Stimulated activated CD4-positive, alpha-beta T cell treated with anti-CD3 and anti-CD28 coated beads, Interleukin-1b, Interleukin-23, amount 100 ng/mL, for 48 hours (primary cell): ENCODE results near the gene FAM170B.

Experiments
- DNase-seq: peaks from one replicate; pipeline ENCODE4 v3.0.0-alpha.2; 2020

The FAM170B gene

GRCh38 chr10:49168831-49169500 lies 35.1 kb upstream of the FAM170B start:
- DNase-seq = no peak

DNA sequence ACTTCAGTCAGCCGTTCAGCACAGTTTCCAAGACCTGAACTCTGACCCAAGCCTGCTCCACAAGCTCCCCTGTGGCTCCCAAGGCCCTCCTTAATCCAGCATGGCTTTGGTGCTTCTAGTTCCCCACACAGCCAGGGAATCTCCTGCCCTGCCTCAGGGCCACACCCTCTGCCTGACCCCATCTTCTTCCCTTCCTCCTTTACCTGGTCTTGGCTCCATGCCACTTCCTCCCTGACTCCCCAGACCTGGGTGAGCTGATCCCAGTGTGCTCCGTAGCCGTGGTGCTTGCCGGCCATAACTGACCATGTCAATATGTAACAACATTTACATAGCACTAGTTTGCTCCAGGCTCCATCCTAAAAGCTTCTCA lies 34.3 kb upstream of the FAM170B start:
- DNase-seq = no peak

DNA sequence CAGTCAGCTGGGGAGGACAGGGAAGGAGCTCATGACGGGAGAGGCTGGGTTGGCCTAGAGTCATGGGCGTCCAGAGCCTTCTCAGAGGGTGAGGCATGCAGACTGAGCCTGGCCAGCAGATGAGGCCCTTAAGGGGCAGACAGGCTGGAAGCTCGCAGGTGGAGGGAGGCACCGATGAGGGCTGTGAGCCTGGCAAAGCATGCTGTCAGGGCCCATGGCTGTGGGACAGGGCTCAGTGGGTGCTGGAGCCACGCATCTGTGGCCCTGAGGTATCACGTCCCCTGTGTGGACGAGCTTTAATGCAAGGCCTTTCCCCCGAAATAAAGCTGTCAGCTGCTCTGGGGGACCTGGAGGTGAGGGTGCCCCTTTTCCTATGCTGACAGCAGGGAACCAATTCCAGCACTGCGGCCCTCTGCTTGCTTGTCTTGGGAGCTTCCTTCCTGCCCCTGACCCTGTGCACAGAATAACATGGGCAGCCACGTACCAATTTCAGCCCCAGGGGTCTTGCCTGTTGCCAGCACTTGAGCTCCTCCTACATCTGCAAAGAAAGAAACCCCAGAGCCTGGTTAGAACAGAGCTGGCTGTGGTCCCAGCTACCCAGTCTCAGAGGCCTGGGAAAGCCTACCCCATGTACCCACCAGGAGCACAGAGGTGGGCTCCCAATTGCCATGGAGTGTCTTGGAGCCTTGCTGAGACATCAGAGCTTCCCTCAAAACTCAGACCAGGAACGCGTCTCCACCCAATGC lies 33.8 kb upstream of the FAM170B start:
- no peak for DNase-seq

DNA sequence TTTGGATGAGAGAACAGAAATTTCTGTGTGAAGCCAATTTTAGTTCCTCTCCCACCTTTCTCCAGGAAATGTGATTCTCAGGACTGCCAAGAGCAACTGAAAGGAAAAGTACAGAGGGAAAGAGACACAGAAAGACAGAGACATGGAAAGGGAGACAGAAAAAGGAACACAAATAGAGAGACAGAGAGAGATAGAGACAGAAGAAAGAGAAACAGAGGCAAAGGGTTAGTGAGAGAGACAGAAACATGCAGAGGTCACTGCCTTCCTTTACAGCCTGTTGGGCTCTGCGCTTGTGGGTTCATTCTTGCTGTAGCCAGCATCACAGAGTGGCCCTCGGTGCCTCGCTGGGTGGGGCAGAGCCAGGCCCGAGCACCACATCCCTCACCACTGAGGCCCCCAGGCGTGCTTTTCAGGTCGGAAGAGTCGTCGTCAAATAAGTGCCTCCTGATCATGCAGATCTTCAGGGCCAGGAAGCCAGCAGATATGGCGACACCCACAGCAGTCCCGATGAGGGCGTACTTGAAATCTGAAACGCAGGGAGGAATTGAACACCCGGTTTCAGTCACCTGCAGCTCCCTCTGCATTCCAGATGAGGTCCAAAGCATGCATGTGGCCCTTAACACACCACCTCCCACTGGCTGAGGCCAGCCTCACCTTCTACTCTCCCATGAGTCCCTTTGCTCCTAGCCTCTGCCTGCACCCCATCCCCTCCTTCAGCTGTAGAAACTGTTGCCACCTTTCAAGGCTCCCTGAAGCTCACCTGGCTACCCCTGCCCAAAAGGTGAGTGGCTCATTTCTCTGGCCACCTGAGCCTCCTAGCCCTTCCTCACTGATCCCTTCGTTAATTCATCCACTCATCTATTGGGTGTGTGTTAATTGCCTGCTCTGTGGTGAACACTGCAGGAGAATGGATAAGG lies 32.9 kb upstream of the FAM170B start:
- DNase-seq = no peak

DNA sequence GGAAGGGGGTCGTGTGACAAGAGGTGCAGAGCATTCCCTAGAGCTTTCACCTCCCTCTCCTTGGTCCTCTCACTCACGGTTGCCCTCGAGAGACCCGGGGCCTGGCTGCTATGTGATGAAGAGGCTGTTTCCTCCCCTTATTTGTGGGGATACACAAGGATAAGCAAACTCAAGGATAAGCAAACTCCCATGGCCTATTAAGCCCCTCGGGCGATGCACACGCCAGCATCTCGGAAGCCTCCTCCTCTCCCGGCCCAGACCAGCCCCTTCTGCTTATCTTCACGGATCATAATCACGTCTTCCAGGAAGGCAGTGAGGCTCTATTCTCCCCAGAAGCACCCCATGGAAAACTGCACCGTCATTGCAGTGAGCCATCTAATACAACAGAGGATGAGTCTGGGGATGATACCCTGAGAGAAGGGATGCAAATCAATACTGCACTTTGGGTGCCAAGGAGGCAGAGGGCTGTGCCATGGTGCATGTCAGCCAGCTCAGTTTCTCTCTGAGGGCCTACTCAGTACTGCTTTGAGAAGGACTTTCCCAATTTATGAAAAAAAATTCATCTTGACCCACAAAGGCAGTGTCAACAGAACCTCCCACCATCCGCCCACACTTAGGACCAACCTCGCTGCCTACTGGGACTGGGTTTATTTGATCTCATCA lies 32.1 kb upstream of the FAM170B start:
- no peak for DNase-seq

DNA sequence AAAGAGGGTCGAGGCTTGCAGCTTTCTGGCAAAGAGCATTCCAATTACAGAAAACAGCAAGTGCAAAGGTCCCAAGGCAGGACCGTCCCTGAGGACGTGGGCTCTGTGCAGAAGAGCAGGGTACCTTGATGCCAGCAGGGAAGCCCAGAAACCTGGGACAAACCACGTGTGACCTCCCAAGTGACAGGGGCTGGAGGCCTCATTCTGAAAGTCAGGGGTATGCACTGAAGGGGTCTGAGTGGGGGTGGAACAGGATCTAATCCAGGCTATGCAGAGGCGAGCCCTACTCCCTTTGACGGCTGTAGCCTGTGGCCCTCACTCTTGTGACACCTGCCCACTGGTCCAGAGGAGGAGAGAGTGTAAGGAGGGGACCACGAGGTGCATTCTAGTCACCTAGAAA lies 31.4 kb upstream of the FAM170B start:
- DNase-seq = no peak

GRCh38 chr10:49164559-49165188 lies 30.9 kb upstream of the FAM170B start:
- DNase-seq = peak; percentile 41

DNA sequence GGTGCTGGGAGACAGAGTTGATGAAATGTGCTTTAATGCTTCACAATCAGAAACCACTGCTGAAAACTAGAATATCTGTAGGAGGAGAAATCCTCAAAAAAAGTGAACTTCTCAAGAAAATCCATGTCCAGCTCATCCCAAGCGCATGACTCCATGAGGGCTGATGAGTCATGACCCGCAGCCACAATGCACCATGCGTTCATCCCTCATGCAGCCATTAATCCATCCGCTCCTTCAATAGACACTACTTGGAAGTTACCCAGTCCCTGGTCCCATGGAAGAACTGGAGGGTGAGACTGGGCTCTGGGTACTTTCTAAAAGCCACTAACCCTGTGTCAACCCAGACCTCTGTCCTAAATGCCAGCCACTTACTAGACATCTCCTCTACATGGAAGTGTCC lies 29.9 kb upstream of the FAM170B start:
- DNase-seq = no peak

- no peak for DNase-seq
Observed at GRCh38 chr10:49162761-49163310, 29.0 kb upstream of the FAM170B start.

GRCh38 chr10:49162063-49162462 lies 28.2 kb upstream of the FAM170B start:
- DNase-seq = no peak

GRCh38 chr10:49161411-49161997 lies 27.7 kb upstream of the FAM170B start:
- DNase-seq = no peak

DNA sequence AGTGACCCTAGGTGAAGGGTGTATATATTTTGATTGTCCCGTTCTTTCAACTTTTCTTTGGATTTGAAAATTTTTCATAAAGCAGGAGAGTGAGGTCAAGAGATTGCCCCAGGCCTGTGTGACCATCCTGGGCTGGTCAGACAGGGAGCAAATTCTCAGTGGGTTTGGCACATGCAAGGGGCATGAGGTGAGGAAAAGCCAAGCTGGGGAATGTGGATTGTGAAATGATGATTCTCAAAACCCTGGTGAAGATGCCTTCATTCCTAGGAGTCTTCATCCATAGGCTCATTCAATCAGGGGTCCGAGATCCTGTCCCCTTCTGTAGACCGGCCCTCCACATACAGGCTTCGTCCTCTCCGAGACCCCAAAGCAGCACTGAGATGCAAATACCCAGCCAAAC lies 27.0 kb upstream of the FAM170B start:
- no peak for DNase-seq

GRCh38 chr10:49160110-49160509 lies 26.3 kb upstream of the FAM170B start:
- no peak for DNase-seq

DNA sequence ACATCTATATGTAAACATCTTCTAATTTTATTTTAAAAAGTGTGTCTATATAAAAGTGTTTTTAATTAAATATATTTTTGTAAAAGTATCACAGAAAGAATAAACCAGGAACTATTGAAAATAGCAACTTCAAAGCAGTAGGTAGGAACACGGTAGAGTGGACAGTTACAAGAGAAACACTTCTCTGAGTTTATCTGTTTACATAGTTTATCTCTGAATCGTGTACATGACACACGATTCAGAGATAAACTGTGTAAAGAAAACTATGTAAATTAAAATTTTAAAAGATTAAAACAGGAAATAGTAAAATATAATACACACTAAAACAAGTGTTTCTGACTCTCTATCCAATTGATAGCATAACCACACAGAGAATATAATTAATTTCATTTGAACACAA lies 25.1 kb upstream of the FAM170B start:
- no peak for DNase-seq

DNA sequence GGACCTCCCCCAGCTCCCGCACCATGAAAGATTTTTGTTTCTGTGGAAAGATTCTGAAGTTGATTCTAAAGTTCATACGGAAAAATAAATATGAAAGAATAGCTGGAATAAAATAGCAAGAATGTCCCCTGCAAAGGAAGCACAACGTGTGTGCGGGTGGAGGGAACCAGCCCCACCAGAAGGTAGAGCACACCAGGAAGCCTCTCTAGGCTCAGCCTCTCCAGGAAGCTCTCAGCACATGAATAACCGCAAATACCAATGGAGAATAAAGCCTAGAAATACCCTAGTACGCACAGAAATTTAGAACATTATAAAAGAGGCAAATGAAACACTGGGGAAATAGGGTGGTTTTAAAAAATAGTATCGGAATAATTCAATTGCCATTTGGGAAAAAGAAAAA lies 24.6 kb upstream of the FAM170B start:
- DNase-seq = no peak

- no peak for DNase-seq
Observed at GRCh38 chr10:49157229-49157628, 23.4 kb upstream of the FAM170B start.

GRCh38 chr10:49154641-49155040 lies 20.8 kb upstream of the FAM170B start:
- DNase-seq = no peak

- DNase-seq = no peak
Observed at GRCh38 chr10:49153971-49154370, 20.1 kb upstream of the FAM170B start.

- DNase-seq = no peak
Observed at GRCh38 chr10:49153115-49153514, 19.3 kb upstream of the FAM170B start.

- no peak for DNase-seq
Observed at GRCh38 chr10:49152663-49153062, 18.8 kb upstream of the FAM170B start.

GRCh38 chr10:49152037-49152436 lies 18.2 kb upstream of the FAM170B start:
- no peak for DNase-seq

- DNase-seq = no peak
Observed at GRCh38 chr10:49151481-49151880, 17.7 kb upstream of the FAM170B start.
